IMR-90 (cell line): Measurements from ENCODE around the gene BAD. TPM values are rescaled to one million over a fixed set of nuclear protein-coding genes. Genes with fewer than 3 reads are reported as not detected.

Experiments
- ATAC-seq: fragments of 200-7000 bp; cut with Tn5 transposase; 2 replicates; pipeline ENCODE4 v1.9.1; 2020; ENCODE audit warnings: low read depth, mild to moderate bottlenecking, moderate library complexity
- BruUV-seq: library from RNA; stranded (reverse); fragments of 400-500 nt; replicated peaks from 2 replicates; lab custom pipeline; 2021; lab: Mats Ljungman, UMichigan
- CTCF ChIA-PET: fragments of 300-600 bp; formaldehyde crosslinking; extraction: SDS; loops from one replicate; lab custom pipeline; 2021; ENCODE audit warnings: antibody characterized with exemption; lab: Yijun Ruan, JAX
- POLR2A ChIA-PET: fragments of 300-600 bp; sonication (Branson Sonifier 250); formaldehyde crosslinking; loops from one replicate; lab custom pipeline; 2022; ENCODE audit warnings: antibody characterized with exemption; ENCODE audit not compliant: unreplicated experiment; lab: Charles Lee
- DNase-seq: peaks from one replicate; pipeline ENCODE4 v3.0.0; 2013
- H2AFZ ChIP-seq: replicated peaks from 2 replicates; pipeline ENCODE3; 2013; ENCODE audit warnings: low read length, mild to moderate bottlenecking; ENCODE audit not compliant: poor library complexity
- H2AK5ac ChIP-seq: 2 replicates; pipeline ENCODE4 v1.6.1; 2013; ENCODE audit warnings: low read depth, low read length, inconsistent platforms
- H2AK9ac ChIP-seq: replicated peaks from 2 replicates; pipeline ENCODE3; 2013; ENCODE audit warnings: mild to moderate bottlenecking, low read depth, low read length, moderate library complexity; ENCODE audit not compliant: poor library complexity
- H2BK120ac ChIP-seq: 2 replicates; pipeline ENCODE4 v1.6.1; 2013; ENCODE audit warnings: low read depth, low read length, inconsistent platforms
- H2BK15ac ChIP-seq: 3 replicates; pipeline ENCODE4 v1.6.1; 2013; ENCODE audit warnings: low read depth, low read length, inconsistent platforms
- H2BK20ac ChIP-seq: 2 replicates; pipeline ENCODE4 v1.6.1; 2013; ENCODE audit warnings: low read depth, mild to moderate bottlenecking, inconsistent platforms, low read length, moderate library complexity
- H2BK5ac ChIP-seq: 2 replicates; pipeline ENCODE4 v1.6.1; 2013; ENCODE audit warnings: mild to moderate bottlenecking, low read depth, low read length, inconsistent platforms; ENCODE audit not compliant: poor library complexity, severe bottlenecking
- H3K14ac ChIP-seq: replicated peaks from 2 replicates; pipeline ENCODE4 v1.6.1; 2013; ENCODE audit warnings: low read depth, low read length, inconsistent platforms
- H3K18ac ChIP-seq: 2 replicates; pipeline ENCODE4 v1.6.1; 2013; ENCODE audit warnings: low read depth, low read length, control low read depth
- H3K23ac ChIP-seq: 2 replicates; pipeline ENCODE4 v1.6.1; 2013; ENCODE audit warnings: low read depth, low read length, inconsistent platforms
- H3K27ac ChIP-seq: 2 replicates; pipeline ENCODE4 v1.5.1; 2013; ENCODE audit warnings: mild to moderate bottlenecking, control low read depth, low read length; ENCODE audit not compliant: insufficient read depth
- H3K27me3 ChIP-seq: 2 replicates; pipeline ENCODE4 v1.6.1; 2013; ENCODE audit warnings: low read length; ENCODE audit not compliant: control insufficient read depth, insufficient read depth
- H3K36me3 ChIP-seq: 2 replicates; pipeline ENCODE4 v1.6.1; 2013; ENCODE audit warnings: low read length, mixed read lengths; ENCODE audit not compliant: control insufficient read depth, insufficient read depth
- H3K4ac ChIP-seq: 2 replicates; pipeline ENCODE4 v1.6.1; 2013; ENCODE audit warnings: low read depth, low read length, inconsistent platforms
- H3K4me1 ChIP-seq: 2 replicates; pipeline ENCODE4 v1.6.1; 2013; ENCODE audit warnings: low read length, mixed read lengths; ENCODE audit not compliant: control insufficient read depth, insufficient read depth
- H3K4me2 ChIP-seq: 2 replicates; pipeline ENCODE4 v1.6.1; 2013; ENCODE audit warnings: low read depth, mild to moderate bottlenecking, control low read depth, low read length, moderate library complexity
- H3K4me3 ChIP-seq: 2 replicates; pipeline ENCODE4 v1.5.1; 2013; ENCODE audit warnings: low read depth, mild to moderate bottlenecking, control low read depth, low read length, moderate library complexity; ENCODE audit not compliant: insufficient read depth
- H3K56ac ChIP-seq: 2 replicates; pipeline ENCODE4 v1.6.1; 2013; ENCODE audit warnings: low read length, inconsistent platforms; ENCODE audit not compliant: insufficient read depth; ENCODE audit errors: extremely low read depth
- H3K79me1 ChIP-seq, 2 experiments: 2 replicates each; pipeline ENCODE4 v1.6.1; 2013; ENCODE audit warnings: low read length in 2 of 2, inconsistent platforms in 1 of 2, low read depth in 1 of 2
- H3K9ac ChIP-seq: 2 replicates; pipeline ENCODE4 v1.6.1; 2013; ENCODE audit warnings: low read depth, low read length, control low read depth
- H3K9me1 ChIP-seq: 2 replicates; pipeline ENCODE4 v1.6.1; 2013; ENCODE audit warnings: low read length, inconsistent platforms; ENCODE audit not compliant: insufficient read depth
- H3K9me3 ChIP-seq: 2 replicates; pipeline ENCODE4 v1.6.1; 2013; ENCODE audit warnings: low read length; ENCODE audit not compliant: control insufficient read depth, insufficient read depth
- H4K20me1 ChIP-seq: 2 replicates; pipeline ENCODE4 v1.6.1; 2013; ENCODE audit warnings: low read length, inconsistent platforms; ENCODE audit not compliant: insufficient read depth
- H4K5ac ChIP-seq: 2 replicates; pipeline ENCODE4 v1.6.1; 2013; ENCODE audit warnings: mild to moderate bottlenecking, low read depth, low read length, control low read depth
- H4K8ac ChIP-seq, 2 experiments: 2 replicates each; pipeline ENCODE4 v1.6.1; 2013; ENCODE audit warnings: low read depth in 2 of 2, low read length in 2 of 2, control low read depth in 1 of 2, inconsistent platforms in 1 of 2
- H4K91ac ChIP-seq: 2 replicates; pipeline ENCODE4 v1.6.1; 2013; ENCODE audit warnings: low read depth, low read length, inconsistent platforms; ENCODE audit not compliant: insufficient read depth
- CHD1 ChIP-seq: IDR thresholded peaks from 2 replicates; pipeline ENCODE4 v1.6.1; 2012; ENCODE audit warnings: low read depth, low read length, improper control_type of control experiment
- MAFK ChIP-seq: IDR thresholded peaks from 2 replicates; pipeline ENCODE4 v1.6.1; 2012; ENCODE audit warnings: low read depth, low read length, improper control_type of control experiment
- RFX5 ChIP-seq: IDR thresholded peaks from 2 replicates; pipeline ENCODE4 v1.8.0; 2012; ENCODE audit warnings: low read depth, mild to moderate bottlenecking, low read length, moderate library complexity
- WGBS, 2 experiments: methylation state at CpG; one replicate each; pipeline versions ENCODE4 v1.1.5 to v1.1.7; 2013; ENCODE audit warnings: missing lambda C conversion rate in 2 of 2; ENCODE audit not compliant: insufficient read length in 1 of 2; ENCODE audit errors: extremely low coverage in 2 of 2; 5-methylcytosine and 5-hydroxymethylcytosine counted together
- dilution Hi-C: fragments of 300-500 bp; cut with HindIII; formaldehyde crosslinking; loops from one replicate; pipeline ENCODE4 v1.14.3; 2018; ENCODE audit warnings: low sequenced_read_pairs; ENCODE audit not compliant: unreplicated experiment
- in situ Hi-C: fragments of 300-500 bp; cut with MboI; formaldehyde crosslinking; loops from 3 replicates; pipeline ENCODE4 v1.14.3; 2019; ENCODE audit warnings: low sequenced_read_pairs, inconsistent platforms, mixed read lengths
- intact Hi-C: fragments of 100-400 bp; cut with micrococcal nuclease; formaldehyde crosslinking; loops from 2 replicates; pipeline ENCODE4 v1.10.0; 2022
- polyA plus RNA-seq, 3 experiments: library from polyadenylated mRNA; depleted of rRNA; stranded (reverse); fragments of >200 nt; gene quantifications; 2 replicates each; pipeline ENCODE4 v1.2.3, GENCODE V29; 2012; ENCODE audit warnings: low replicate concordance in 1 of 3
- total RNA-seq: library from RNA; depleted of rRNA; stranded (reverse); fragments of >200 nt; gene quantifications from 2 replicates; pipeline ENCODE4 v1.2.3, GENCODE V29; 2012

The BAD gene
- total and polyA plus RNA-seq, 2 of the 4 experiments (the other 2 are of a cell fraction) = 30.3 to 68.0 TPM

DNA sequence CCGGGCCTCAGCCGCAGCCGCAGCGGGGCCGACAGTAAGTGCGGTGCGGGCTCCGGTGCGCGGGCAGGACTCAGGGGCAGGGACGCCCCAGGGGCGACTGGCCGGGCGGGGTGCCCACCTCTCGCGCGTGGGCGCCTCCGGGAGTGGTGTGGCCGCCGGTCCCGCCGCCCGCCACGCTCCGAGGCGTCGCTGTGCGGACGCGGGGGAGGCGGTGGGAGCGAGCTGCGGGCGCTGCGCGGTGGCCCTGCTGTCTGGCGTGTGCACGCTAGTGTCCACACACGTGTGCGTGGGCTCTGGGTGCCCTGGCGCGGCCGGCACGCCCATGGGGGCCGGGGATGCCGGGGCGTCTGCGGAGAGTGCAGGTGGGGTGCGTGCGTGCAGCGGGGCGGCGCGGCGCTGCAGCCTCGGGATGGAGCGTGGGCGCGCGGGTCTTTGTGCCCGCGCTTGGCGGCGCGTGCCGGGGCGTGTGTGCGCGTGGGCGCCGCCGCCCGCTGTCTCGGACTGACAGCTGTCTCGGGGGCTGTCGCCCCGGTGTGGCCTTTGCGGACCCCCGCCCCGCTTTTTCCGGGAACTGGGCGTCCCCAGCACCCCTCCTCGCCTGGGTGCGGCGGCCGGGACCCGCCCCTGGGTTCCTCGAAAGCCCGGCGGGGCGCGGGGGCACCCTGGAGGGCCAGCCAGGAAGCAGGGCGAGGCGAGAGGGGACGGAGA is 7.4 kb upstream of the BAD start:
- H3K18ac ChIP-seq = no peak overlapping the region
- ATAC-seq (peak; percentile 31), DNase-seq (no peak)
- dilution Hi-C loops = no loop called here
- H3K9ac ChIP-seq = no peak overlapping the region
- peaks cover 5% of the 10 kb centered on the region; the same call in 1 of the 2 replicates for H4K20me1 ChIP-seq
- no peak overlapping the region for H2AK9ac ChIP-seq
- intact Hi-C loops = no loop called here
- peaks cover 66% of the 10 kb centered on the region for H3K27me3 ChIP-seq
- TF ChIP-seq MAFK (no peak), CHD1 (no peak), RFX5 (no peak)
- H3K36me3 ChIP-seq = no peaks in the 10 kb centered on the region
- peak overlapping the region; percentile 72 for H2AFZ ChIP-seq
- 2% methylated on average over 56 of the region's 96 CpGs; no CpG with 5 or more reads in 1 of the 2 experiments for WGBS, 2 experiments
- H3K4me1 ChIP-seq = peaks cover 4% of the 10 kb centered on the region; the same call in 1 of the 2 replicates
- H2BK20ac ChIP-seq = no peak overlapping the region
- H3K9me1 ChIP-seq = no peaks in the 10 kb centered on the region
- no peaks in the 10 kb centered on the region for H3K9me3 ChIP-seq
- in situ Hi-C loops = no loop called here
- no peak overlapping the region for H3K23ac ChIP-seq
- H3K4me3 ChIP-seq = peak overlapping the region; percentile 24
- POLR2A ChIA-PET = no interaction called here
- no TSS peak for BruUV-seq
- H4K91ac ChIP-seq = no peak overlapping the region
- H4K8ac ChIP-seq = no peak overlapping the region
- H3K79me1 ChIP-seq = peaks cover 0 to 4% of the 10 kb centered on the region in 2 experiments; a peak in 1 of 4 replicates
- H3K14ac ChIP-seq = no peak overlapping the region
- H2BK5ac ChIP-seq = no peak overlapping the region
- H3K56ac ChIP-seq = no peak overlapping the region
- no peak overlapping the region for H3K4ac ChIP-seq
- H2BK120ac ChIP-seq = no peak overlapping the region
- no peak overlapping the region for H3K27ac ChIP-seq
- no peak overlapping the region for H2AK5ac ChIP-seq
- H3K4me2 ChIP-seq = peak overlapping the region; percentile 45
- no peak overlapping the region for H2BK15ac ChIP-seq
- CTCF ChIA-PET = interaction anchor here (1.1 kb wide), 1 partner anchor 9 kb away, joined by 5 read pairs; no protein-coding TSS in a partner anchor
- no peak overlapping the region for H4K5ac ChIP-seq
